ENCODE measurements around the gene ZDHHC14. TPM values are rescaled to one million over a fixed set of nuclear protein-coding genes. Genes with fewer than 3 reads are reported as not detected.

ZDHHC14 gene
- total RNA-seq, 1 experiment from 2014 or later = 3.2 TPM

GRCh38 chr6:157370755-157371154 lies 10.2 kb upstream of the ZDHHC14 start:
- Mint-ChIP-seq H3K27ac (ENCODE audit: low read depth, unreplicated experiment) (no peak overlapping the region), H3K9me3 (ENCODE audit: unreplicated experiment) (no peaks in the 10 kb centered on the region), H3K4me3 (ENCODE audit: unreplicated experiment) (no peak overlapping the region), H3K36me3 (ENCODE audit: insufficient read depth, unreplicated experiment) (no peaks in the 10 kb centered on the region), H3K27me3 (ENCODE audit: insufficient read depth, unreplicated experiment) (no peaks in the 10 kb centered on the region), H3K4me1 (ENCODE audit: insufficient read depth, unreplicated experiment) (no peaks in the 10 kb centered on the region)
- BruUV-seq (replicated peaks) = no TSS peak
- no peak for TF ChIP-seq CTCF (IDR thresholded peaks at IDR 0.05; ENCODE audit: unreplicated experiment)
- DNase-seq (ENCODE audit: unreplicated experiment) = no peak
- ChIA-PET CTCF (interaction anchor here (0.9 kb wide), 1 partner anchor 35 kb away, joined by 4 read pairs; no protein-coding TSS in a partner anchor), POLR2A (interaction anchor here (1.4 to 3.4 kb wide), 2 partner anchors 9 to 45 kb away, joined by 3 to 11 read pairs; no protein-coding TSS in a partner anchor)
- intact Hi-C loops (cut with micrococcal nuclease) = no loop called here

GRCh38 chr6:157372501-157373280 lies 8.3 kb upstream of the ZDHHC14 start:
- TF ChIP-seq CTCF (IDR thresholded peaks at IDR 0.05; ENCODE audit: unreplicated experiment) = no peak
- Mint-ChIP-seq H3K4me1 (ENCODE audit: insufficient read depth, unreplicated experiment) (no peaks in the 10 kb centered on the region), H3K36me3 (ENCODE audit: insufficient read depth, unreplicated experiment) (no peaks in the 10 kb centered on the region), H3K9me3 (ENCODE audit: unreplicated experiment) (no peaks in the 10 kb centered on the region), H3K27me3 (ENCODE audit: insufficient read depth, unreplicated experiment) (no peaks in the 10 kb centered on the region), H3K4me3 (ENCODE audit: unreplicated experiment) (no peak overlapping the region), H3K27ac (ENCODE audit: low read depth, unreplicated experiment) (no peak overlapping the region)
- POLR2A ChIA-PET = interaction anchor here (1.0 to 1.6 kb wide), 2 partner anchors 10 to 828 kb away, joined by 4 to 5 read pairs; no protein-coding TSS in a partner anchor
- no TSS peak for BruUV-seq (replicated peaks)
- CTCF ChIA-PET = interaction anchor here (0.7 to 1.7 kb wide), 3 partner anchors 9 to 69 kb away, joined by 3 to 4 read pairs (median 3); no protein-coding TSS in a partner anchor
- intact Hi-C loops (cut with micrococcal nuclease) = no loop called here
- no peak for DNase-seq (ENCODE audit: unreplicated experiment)

- H3K4me3 Mint-ChIP-seq (ENCODE audit: unreplicated experiment) = no peak overlapping the region
- BruUV-seq (replicated peaks) = no TSS peak
- H3K27ac Mint-ChIP-seq (ENCODE audit: low read depth, unreplicated experiment) = no peak overlapping the region
- CTCF ChIA-PET = interaction anchor here (0.6 to 1.6 kb wide), 4 partner anchors 31 to 1761 kb away, joined by 5 to 7 read pairs (median 5); partner anchors contain the start of gene TMEM242
- POLR2A ChIA-PET = interaction anchor here (0.6 to 1.6 kb wide), 3 partner anchors 51 to 57 kb away, joined by 3 to 9 read pairs (median 4); partner anchors contain the start of gene TMEM242
- intact Hi-C loops (cut with micrococcal nuclease) = no loop called here
- TF ChIP-seq CTCF (IDR thresholded peaks at IDR 0.05; ENCODE audit: unreplicated experiment) = no peak
- no peaks in the 10 kb centered on the region for H3K9me3 Mint-ChIP-seq (ENCODE audit: unreplicated experiment)
- H3K4me1 Mint-ChIP-seq (ENCODE audit: insufficient read depth, unreplicated experiment) = peaks cover 7% of the 10 kb centered on the region
- DNase-seq (ENCODE audit: unreplicated experiment) = no peak
- H3K27me3 Mint-ChIP-seq (ENCODE audit: insufficient read depth, unreplicated experiment) = no peaks in the 10 kb centered on the region
- no peaks in the 10 kb centered on the region for H3K36me3 Mint-ChIP-seq (ENCODE audit: insufficient read depth, unreplicated experiment)
These were observed 6.0 kb upstream of the ZDHHC14 start for GRCh38 chr6:157374889-157375443.

- no peak overlapping the region for H3K27ac Mint-ChIP-seq (ENCODE audit: low read depth, unreplicated experiment)
- peaks cover 8% of the 10 kb centered on the region for H3K4me1 Mint-ChIP-seq (ENCODE audit: insufficient read depth, unreplicated experiment)
- H3K27me3 Mint-ChIP-seq (ENCODE audit: insufficient read depth, unreplicated experiment) = no peaks in the 10 kb centered on the region
- H3K4me3 Mint-ChIP-seq (ENCODE audit: unreplicated experiment) = no peak overlapping the region
- no TSS peak for BruUV-seq (replicated peaks)
- H3K9me3 Mint-ChIP-seq (ENCODE audit: unreplicated experiment) = no peaks in the 10 kb centered on the region
- no peaks in the 10 kb centered on the region for H3K36me3 Mint-ChIP-seq (ENCODE audit: insufficient read depth, unreplicated experiment)
- ChIA-PET CTCF (interaction anchor here (0.7 to 1.6 kb wide), 4 partner anchors 11 to 61 kb away, joined by 3 to 7 read pairs (median 4); partner anchors contain the start of gene TMEM242), POLR2A (interaction anchor here (1.6 kb wide), 1 partner anchor 54 kb away, joined by 9 read pairs; the partner anchor contains the start of gene TMEM242)
- no peak for DNase-seq (ENCODE audit: unreplicated experiment)
- intact Hi-C loops (cut with micrococcal nuclease) = no loop called here
- no peak for TF ChIP-seq CTCF (IDR thresholded peaks at IDR 0.05; ENCODE audit: unreplicated experiment)
These were observed 4.7 kb upstream of the ZDHHC14 start for GRCh38 chr6:157376241-157376640.

All from MCF 10A (cell line).